HEK293 (cell line): ENCODE data around the gene CCDC187.

Experiments
- CTCF ChIP-seq: fragments of 450-650 bp; formaldehyde crosslinking; IDR thresholded peaks from 2 replicates; pipeline ENCODE4 v1.5.1; 2016; ENCODE audit warnings: missing biosample characterization, missing genetic modification characterization
- ELK4 ChIP-seq: IDR thresholded peaks from 2 replicates; pipeline ENCODE4 v1.6.1; 2011; ENCODE audit warnings: mild to moderate bottlenecking, low read depth, low read length, borderline replicate concordance
- KLF9 ChIP-seq: fragments of 450-650 bp; formaldehyde crosslinking; IDR thresholded peaks from 2 replicates; pipeline ENCODE4 v1.5.1; 2016; ENCODE audit warnings: missing biosample characterization, missing genetic modification characterization, low read depth
- PRDM10 ChIP-seq: fragments of 450-650 bp; formaldehyde crosslinking; IDR thresholded peaks from 2 replicates; pipeline ENCODE4 v1.5.1; 2016; ENCODE audit warnings: missing biosample characterization, missing genetic modification characterization
- TCF7L2 ChIP-seq: IDR thresholded peaks from 2 replicates; pipeline ENCODE4 v1.6.1; 2011; ENCODE audit warnings: low read depth, mild to moderate bottlenecking, inconsistent platforms, low read length, moderate library complexity, borderline replicate concordance
- ZEB2 ChIP-seq: fragments of 450-650 bp; formaldehyde crosslinking; IDR thresholded peaks from 2 replicates; pipeline ENCODE4 v1.5.1; 2016; ENCODE audit warnings: missing biosample characterization, missing genetic modification characterization
- ZNF121 ChIP-seq: fragments of 450-650 bp; formaldehyde crosslinking; IDR thresholded peaks from 2 replicates; pipeline ENCODE4 v1.5.1; 2016; ENCODE audit warnings: missing biosample characterization, missing genetic modification characterization
- ZNF140 ChIP-seq: fragments of 450-650 bp; formaldehyde crosslinking; IDR thresholded peaks from 2 replicates; pipeline ENCODE4 v1.5.1; 2016; ENCODE audit warnings: missing biosample characterization, missing genetic modification characterization
- ZNF274 ChIP-seq, 2 experiments: fragments of 200-500 bp in 1 of 2; fragments of 450-650 bp in 1 of 2; sonication (Bioruptor generic) in 1 of 2; formaldehyde crosslinking in 1 of 2; IDR thresholded peaks; 2 replicates each; pipeline versions ENCODE4 v1.5.1 to v1.6.1; 2014 to 2016; ENCODE audit warnings: borderline replicate concordance in 1 of 2, inconsistent platforms in 1 of 2, low read length in 1 of 2, missing biosample characterization in 1 of 2, missing genetic modification characterization in 1 of 2
- ZNF513 ChIP-seq: fragments of 450-650 bp; IDR thresholded peaks from 2 replicates; pipeline ENCODE4 v1.5.1; 2018; ENCODE audit warnings: missing biosample characterization, missing genetic modification characterization
- ZNF677 ChIP-seq: fragments of 450-650 bp; IDR thresholded peaks from 2 replicates; pipeline ENCODE4 v1.5.0; 2018; ENCODE audit warnings: missing biosample characterization, mild to moderate bottlenecking, missing genetic modification characterization, moderate library complexity

- TF ChIP-seq ZNF274 (IDR thresholded peaks at IDR 0.05; ENCODE audit: low read length) (no peak), ZNF274 (tag by site-specific recombination; IDR thresholded peaks at IDR 0.05; ENCODE audit: borderline replicate concordance) (no peak), ELK4 (no peak), CTCF (tag by site-specific recombination) (no peak), ZNF121 (no peak), ZEB2 (no peak), ZNF140 (tag by site-specific recombination) (no peak), TCF7L2 (no peak), PRDM10 (tag by site-specific recombination) (no peak), ZNF677 (tag by site-specific recombination) (no peak), ZNF513 (tag by site-specific recombination) (no peak), KLF9 (no peak)
Measured at GRCh38 chr9:136235709-136236455, 68.0 kb downstream of the CCDC187 start.
